ENCODE measurements around the gene CTNND2. TPM values are rescaled to one million over a fixed set of nuclear protein-coding genes. Genes with fewer than 3 reads are reported as not detected.

Gene CTNND2
- total and polyA plus RNA-seq, 10 of the 15 experiments (the other 5 are each of a cell fraction or from before 2014, with no cell fraction given), result 0.02 to 0.16 (median 0.04) TPM; not detected in 7

DNA sequence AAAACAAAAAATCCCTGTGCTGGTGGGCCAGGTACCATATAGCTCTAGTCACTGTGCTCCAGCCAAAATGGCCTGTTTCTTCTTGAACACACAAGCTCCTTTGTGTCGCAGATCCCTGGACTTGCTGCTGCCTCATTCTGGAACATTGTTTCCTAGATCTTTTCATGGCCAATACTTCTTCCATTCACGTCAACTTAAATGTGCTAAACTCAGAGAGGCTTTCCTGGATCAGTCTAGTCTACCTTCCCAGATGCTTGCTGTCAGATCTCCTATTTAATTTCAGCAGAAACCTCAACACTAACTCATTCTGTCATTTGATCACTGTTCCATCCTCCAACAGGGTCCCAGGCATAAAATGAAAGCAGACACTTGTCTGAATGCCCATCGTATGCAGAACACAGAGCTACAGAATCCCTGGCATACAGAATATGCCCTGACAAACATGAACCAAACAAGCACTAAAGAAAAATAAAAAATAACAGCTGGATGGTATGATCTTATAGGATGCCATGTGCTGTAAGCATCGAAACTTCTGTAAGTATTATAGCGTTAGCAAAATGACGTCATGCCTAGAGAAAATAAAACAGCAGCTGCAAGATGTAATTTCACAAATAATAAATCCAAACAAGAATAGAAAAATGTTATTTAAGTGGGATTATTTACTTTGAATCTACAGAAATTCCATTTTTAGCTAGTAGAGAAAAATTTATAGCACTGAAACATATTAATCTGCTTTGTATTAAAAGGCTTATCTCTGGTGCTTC lies 739.5 kb downstream of the CTNND2 start:
- DNase-seq (ENCODE audit: low read depth, low spot score) (no peak), ATAC-seq (no peak), FAIRE-seq (no peak)
- CTCF ChIA-PET, result no interaction called here
- Histone ChIP-seq H3K4me2 (ENCODE audit: control insufficient read depth, insufficient read depth) (no peak overlapping the region), H2AFZ (ENCODE audit: control insufficient read depth, low read depth, low read length) (no peak overlapping the region), H3K4me1 (ENCODE audit: control insufficient read depth, insufficient read depth, low read length) (no peaks in the 10 kb centered on the region), H3K27me3 (replicated peaks in 1 of 2; ENCODE audit: control insufficient read depth in 2 of 2, insufficient read depth in 2 of 2, low read length in 1 of 2) (no peaks in the 10 kb centered on the region), H3K27ac (ENCODE audit: control insufficient read depth, insufficient read depth) (no peak overlapping the region), H3K9me3 (replicated peaks; ENCODE audit: control insufficient read depth, insufficient read depth, low read length) (no peaks in the 10 kb centered on the region), H3K79me2 (ENCODE audit: control insufficient read depth, insufficient read depth, low read length) (no peaks in the 10 kb centered on the region), H4K20me1 (ENCODE audit: control insufficient read depth, insufficient read depth) (no peaks in the 10 kb centered on the region), H3K4me3 (no peak overlapping the region), H3K36me3 (ENCODE audit: control insufficient read depth in 2 of 2, insufficient read depth in 2 of 2, low read length in 1 of 2) (no peaks in the 10 kb centered on the region), H3K9ac (ENCODE audit: control insufficient read depth, insufficient read depth, low read length) (no peak overlapping the region)
- BruUV-seq (replicated peaks), result no TSS peak
- POLR2A ChIA-PET, result no interaction called here
- RAD21 ChIA-PET (ENCODE audit: unreplicated experiment), result no interaction called here
- in situ Hi-C loops (cut with MboI) (no loop called here), intact Hi-C loops (cut with micrococcal nuclease; ENCODE audit: unreplicated experiment) (no loop called here)
- SMC1A ChIA-PET (ENCODE audit: uncharacterized antibody, unreplicated experiment), result interaction anchor here (0.8 kb wide), 1 partner anchor 13 kb away, joined by 3 read pairs; no protein-coding TSS in a partner anchor
- no peak for TF ChIP-seq IRF4 (IDR thresholded peaks at IDR 0.05; ENCODE audit: low read depth, low read length)
- TF ChIP-seq SPI1 (IDR thresholded peaks at IDR 0.05; ENCODE audit: borderline replicate concordance, insufficient read depth, low read depth, low read length), result no peak
- TF ChIP-seq MYB (IDR thresholded peaks at IDR 0.05; ENCODE audit: borderline replicate concordance, low read depth, low read length), result no peak
- TF ChIP-seq ZSCAN29 (IDR thresholded peaks at IDR 0.05), result no peak
- TF ChIP-seq, protein P1, sequence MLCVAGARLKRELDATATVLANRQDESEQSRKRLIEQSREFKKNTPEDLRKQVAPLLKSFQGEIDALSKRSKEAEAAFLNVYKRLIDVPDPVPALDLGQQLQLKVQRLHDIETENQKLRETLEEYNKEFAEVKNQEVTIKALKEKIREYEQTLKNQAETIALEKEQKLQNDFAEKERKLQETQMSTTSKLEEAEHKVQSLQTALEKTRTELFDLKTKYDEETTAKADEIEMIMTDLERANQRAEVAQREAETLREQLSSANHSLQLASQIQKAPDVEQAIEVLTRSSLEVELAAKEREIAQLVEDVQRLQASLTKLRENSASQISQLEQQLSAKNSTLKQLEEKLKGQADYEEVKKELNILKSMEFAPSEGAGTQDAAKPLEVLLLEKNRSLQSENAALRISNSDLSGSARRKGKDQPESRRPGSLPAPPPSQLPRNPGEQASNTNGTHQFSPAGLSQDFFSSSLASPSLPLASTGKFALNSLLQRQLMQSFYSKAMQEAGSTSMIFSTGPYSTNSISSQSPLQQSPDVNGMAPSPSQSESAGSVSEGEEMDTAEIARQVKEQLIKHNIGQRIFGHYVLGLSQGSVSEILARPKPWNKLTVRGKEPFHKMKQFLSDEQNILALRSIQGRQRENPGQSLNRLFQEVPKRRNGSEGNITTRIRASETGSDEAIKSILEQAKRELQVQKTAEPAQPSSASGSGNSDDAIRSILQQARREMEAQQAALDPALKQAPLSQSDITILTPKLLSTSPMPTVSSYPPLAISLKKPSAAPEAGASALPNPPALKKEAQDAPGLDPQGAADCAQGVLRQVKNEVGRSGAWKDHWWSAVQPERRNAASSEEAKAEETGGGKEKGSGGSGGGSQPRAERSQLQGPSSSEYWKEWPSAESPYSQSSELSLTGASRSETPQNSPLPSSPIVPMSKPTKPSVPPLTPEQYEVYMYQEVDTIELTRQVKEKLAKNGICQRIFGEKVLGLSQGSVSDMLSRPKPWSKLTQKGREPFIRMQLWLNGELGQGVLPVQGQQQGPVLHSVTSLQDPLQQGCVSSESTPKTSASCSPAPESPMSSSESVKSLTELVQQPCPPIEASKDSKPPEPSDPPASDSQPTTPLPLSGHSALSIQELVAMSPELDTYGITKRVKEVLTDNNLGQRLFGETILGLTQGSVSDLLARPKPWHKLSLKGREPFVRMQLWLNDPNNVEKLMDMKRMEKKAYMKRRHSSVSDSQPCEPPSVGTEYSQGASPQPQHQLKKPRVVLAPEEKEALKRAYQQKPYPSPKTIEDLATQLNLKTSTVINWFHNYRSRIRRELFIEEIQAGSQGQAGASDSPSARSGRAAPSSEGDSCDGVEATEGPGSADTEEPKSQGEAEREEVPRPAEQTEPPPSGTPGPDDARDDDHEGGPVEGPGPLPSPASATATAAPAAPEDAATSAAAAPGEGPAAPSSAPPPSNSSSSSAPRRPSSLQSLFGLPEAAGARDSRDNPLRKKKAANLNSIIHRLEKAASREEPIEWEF (IDR thresholded peaks at IDR 0.05; ENCODE audit: insufficient replicate concordance, low read depth, low read length), result no peak
- TF ChIP-seq, protein P2, sequence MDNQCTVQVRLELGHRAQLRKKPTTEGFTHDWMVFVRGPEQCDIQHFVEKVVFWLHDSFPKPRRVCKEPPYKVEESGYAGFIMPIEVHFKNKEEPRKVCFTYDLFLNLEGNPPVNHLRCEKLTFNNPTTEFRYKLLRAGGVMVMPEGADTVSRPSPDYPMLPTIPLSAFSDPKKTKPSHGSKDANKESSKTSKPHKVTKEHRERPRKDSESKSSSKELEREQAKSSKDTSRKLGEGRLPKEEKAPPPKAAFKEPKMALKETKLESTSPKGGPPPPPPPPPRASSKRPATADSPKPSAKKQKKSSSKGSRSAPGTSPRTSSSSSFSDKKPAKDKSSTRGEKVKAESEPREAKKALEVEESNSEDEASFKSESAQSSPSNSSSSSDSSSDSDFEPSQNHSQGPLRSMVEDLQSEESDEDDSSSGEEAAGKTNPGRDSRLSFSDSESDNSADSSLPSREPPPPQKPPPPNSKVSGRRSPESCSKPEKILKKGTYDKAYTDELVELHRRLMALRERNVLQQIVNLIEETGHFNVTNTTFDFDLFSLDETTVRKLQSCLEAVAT (IDR thresholded peaks at IDR 0.05), result no peak
- no peak for TF ChIP-seq CHD1 (IDR thresholded peaks at IDR 0.05; ENCODE audit: low read depth, low read length)
- TF ChIP-seq SIN3A (IDR thresholded peaks at IDR 0.05; ENCODE audit: low read depth, low read length), result no peak
- WGBS (ENCODE audit: insufficient coverage, insufficient replicate concordance, low lambda C conversion rate, missing lambda C conversion rate), result 39% methylated on average over 6 of the region's 6 CpGs

Data from GM12878 (cell line).